HepG2 (cell line): ENCODE measurements around the gene PLCG1. TPM values are rescaled to one million over a fixed set of nuclear protein-coding genes. Genes with fewer than 3 reads are reported as not detected.

Source experiments
- ATAC-seq: fragments of 200-7000 bp; cut with Tn5 transposase; 3 replicates; pipeline ENCODE4 v1.9.1; 2020; ENCODE audit warnings: mild to moderate bottlenecking, moderate library complexity
- BruUV-seq: library from RNA; stranded (reverse); fragments of 400-500 nt; replicated peaks from 2 replicates; lab custom pipeline; 2021; lab: Mats Ljungman, UMichigan
- CTCF ChIA-PET: fragments of 300-600 bp; formaldehyde crosslinking; extraction: SDS; loops from one replicate; lab custom pipeline; 2021; ENCODE audit warnings: low total read pairs, inconsistent platforms, low intra/inter-chr PET ratio; lab: Yijun Ruan, JAX
- POLR2A ChIA-PET: fragments of 350-600 bp; sonication (Branson Sonifier 250); formaldehyde crosslinking; loops from one replicate; lab custom pipeline; 2020; ENCODE audit warnings: antibody characterized with exemption, inconsistent platforms; lab: Yijun Ruan, JAX
- DNase-seq: peaks from one replicate; pipeline ENCODE4 v3.0.0-alpha.2; 2015; ENCODE audit warnings: low spot score
- FAIRE-seq: peaks from 3 replicates; lab custom pipeline; 2011; peaks lifted over from hg19 to GRCh38; lab: Jason Lieb, UNC
- H2AFZ ChIP-seq: one replicate; pipeline ENCODE4 v1.6.1; 2011; ENCODE audit warnings: low read length, inconsistent platforms
- H3K27ac ChIP-seq: fragments of 300-600 bp; 3 replicates; pipeline ENCODE4 v1.8.0; 2011; ENCODE audit warnings: mixed run types, mild to moderate bottlenecking, mixed read lengths, low read length, inconsistent platforms; ENCODE audit not compliant: insufficient read depth; ENCODE audit errors: extremely low read length
- H3K27me3 ChIP-seq, 2 experiments: fragments of 200-600 bp in 1 of 2; 2 replicates in 1 of 2; 3 replicates in 1 of 2; pipeline versions ENCODE4 v1.6.0 to v1.8.0; 2011; ENCODE audit warnings: low read length in 2 of 2, mild to moderate bottlenecking in 2 of 2, moderate library complexity in 2 of 2, inconsistent platforms in 1 of 2; ENCODE audit not compliant: insufficient read depth in 2 of 2, control insufficient read depth in 1 of 2
- H3K36me3 ChIP-seq, 2 experiments: fragments of 200-600 bp in 1 of 2; replicated peaks in 1 of 2; 2 replicates in 1 of 2; 3 replicates in 1 of 2; pipeline versions ENCODE4 v1.5.1 to v1.8.0; 2011; ENCODE audit warnings: low read length in 2 of 2, inconsistent platforms in 1 of 2; ENCODE audit not compliant: insufficient read depth in 2 of 2, control insufficient read depth in 1 of 2
- H3K4me1 ChIP-seq: 2 replicates; pipeline ENCODE4 v1.5.1; 2012; ENCODE audit warnings: low read length, inconsistent platforms; ENCODE audit not compliant: insufficient read depth
- H3K4me2 ChIP-seq: 2 replicates; pipeline ENCODE4 v1.6.0; 2011; ENCODE audit warnings: low read depth, low read length, inconsistent platforms
- H3K4me3 ChIP-seq, 3 experiments: fragments of 200-600 bp in 1 of 3; sonication (generic), shearing (Covaris generic) in 1 of 3; replicated peaks in 1 of 3; 2 replicates each; pipeline ENCODE4 v1.5.1; 2011 to 2016; ENCODE audit warnings: low read length in 3 of 3, inconsistent platforms in 2 of 3, low read depth in 2 of 3, mild to moderate bottlenecking in 2 of 3, control low read depth in 1 of 3, mixed read lengths in 1 of 3; ENCODE audit not compliant: insufficient read depth in 1 of 3
- H3K79me2 ChIP-seq: one replicate; pipeline ENCODE4 v1.6.1; 2011; ENCODE audit warnings: low read length, inconsistent platforms; ENCODE audit not compliant: insufficient read depth
- H3K9ac ChIP-seq: 2 replicates; pipeline ENCODE4 v1.6.0; 2011; ENCODE audit warnings: mild to moderate bottlenecking, low read depth, low read length, inconsistent platforms; ENCODE audit not compliant: insufficient read depth
- H3K9me3 ChIP-seq: 2 replicates; pipeline ENCODE4 v1.5.1; 2012; ENCODE audit warnings: mild to moderate bottlenecking, low read length
- H4K20me1 ChIP-seq: 2 replicates; pipeline ENCODE4 v1.6.0; 2011; ENCODE audit warnings: inconsistent platforms, mild to moderate bottlenecking, low read length, moderate library complexity; ENCODE audit not compliant: insufficient read depth
- FUBP1 ChIP-seq: sonication (generic); formaldehyde crosslinking; IDR thresholded peaks from 2 replicates; pipeline ENCODE4 v1.5.1; 2020; ENCODE audit warnings: missing genetic modification reagents, mild to moderate bottlenecking, borderline replicate concordance
- IKZF1 ChIP-seq: fragments of 450-650 bp; IDR thresholded peaks from 2 replicates; pipeline ENCODE4 v1.7.1; 2016
- KLF12 ChIP-seq: sonication (generic); formaldehyde crosslinking; IDR thresholded peaks from 2 replicates; pipeline ENCODE4 v1.4.0; 2020; ENCODE audit warnings: missing genetic modification reagents, borderline replicate concordance
- MAZ ChIP-seq, 2 experiments: sonication (generic) in 1 of 2; formaldehyde crosslinking in 1 of 2; IDR thresholded peaks; 2 replicates each; pipeline versions ENCODE4 v1.5.0 to v1.6.1; 2012 to 2020; ENCODE audit warnings: low read depth in 2 of 2, mild to moderate bottlenecking in 2 of 2, borderline replicate concordance in 1 of 2, improper control_type of control experiment in 1 of 2, low read length in 1 of 2, missing genetic modification reagents in 1 of 2, moderate library complexity in 1 of 2
- POLR2G ChIP-seq: fragments of 200-400 bp; formaldehyde crosslinking; IDR thresholded peaks from 2 replicates; pipeline ENCODE4 v1.6.1; 2018; ENCODE audit warnings: mild to moderate bottlenecking, low read depth, low read length, moderate library complexity
- TAF15 ChIP-seq: fragments of 200-400 bp; formaldehyde crosslinking; IDR thresholded peaks from one replicate; pipeline ENCODE4 v1.6.1; 2018; ENCODE audit warnings: mild to moderate bottlenecking, low read depth, low read length; ENCODE audit not compliant: poor library complexity, severe bottlenecking
- TMF1 ChIP-seq: sonication (generic); formaldehyde crosslinking; IDR thresholded peaks from 2 replicates; pipeline ENCODE4 v1.8.1; 2022; ENCODE audit warnings: low read depth, missing genetic modification reagents
- ZNF451 ChIP-seq: sonication (generic); formaldehyde crosslinking; IDR thresholded peaks from 2 replicates; pipeline ENCODE4 v1.5.0; 2020; ENCODE audit warnings: mild to moderate bottlenecking, missing genetic modification reagents
- ZNF570 ChIP-seq: sonication (generic); formaldehyde crosslinking; IDR thresholded peaks from 2 replicates; pipeline ENCODE4 v1.4.0; 2020; ENCODE audit warnings: mild to moderate bottlenecking, missing genetic modification reagents, borderline replicate concordance
- WGBS: methylation state at CpG from one replicate; pipeline ENCODE4 v1.1.6; 2017; ENCODE audit warnings: low lambda C conversion rate; 5-methylcytosine and 5-hydroxymethylcytosine counted together
- in situ Hi-C: cut with HindIII; loops from 2 replicates; pipeline ENCODE4 v1.10.0; 2017; ENCODE audit warnings: low pct_unique_long_range_greater_than_20kb; ENCODE audit not compliant: extremely low pct_ligation_motif_present
- intact Hi-C: fragments of 100-400 bp; cut with micrococcal nuclease; formaldehyde crosslinking; loops from one replicate; pipeline ENCODE4 v1.10.0; 2022; ENCODE audit not compliant: unreplicated experiment
- polyA plus RNA-seq, 8 experiments: library from polyadenylated mRNA; depleted of rRNA in 3 of 8; stranded (reverse) in 7 of 8; unstranded in 1 of 8; fragments of >200 nt; fragmentation: Illumina TruSeq in 4 of 8; extraction: Trizol in 4 of 8; gene quantifications; 2 replicates each; pipeline versions ENCODE4 v1.2.1 to v1.2.3, GENCODE V29; 2011 to 2016; ENCODE audit warnings: low read depth in 4 of 8, missing spikeins in 1 of 8, mixed read lengths in 1 of 8; ENCODE audit not compliant: insufficient read depth in 1 of 8
- total RNA-seq, 5 experiments: library from RNA; depleted of rRNA; stranded (reverse); fragments of >200 nt; fragmentation: Illumina TruSeq; extraction: Trizol; gene quantifications; 2 replicates each; pipeline ENCODE4 v1.2.3, GENCODE V29; 2016; ENCODE audit warnings: low read depth in 1 of 5
- TF ChIP-seq, protein P1 (sequence below): sonication (generic); formaldehyde crosslinking; IDR thresholded peaks from 2 replicates; pipeline ENCODE4 v1.8.1; 2023; ENCODE audit warnings: missing genetic modification reagents, mild to moderate bottlenecking, borderline replicate concordance
- TF ChIP-seq, protein P2 (sequence below): sonication (generic); formaldehyde crosslinking; IDR thresholded peaks from 2 replicates; pipeline ENCODE4 v1.8.1; 2023; ENCODE audit warnings: missing genetic modification reagents, inconsistent platforms, borderline replicate concordance

PLCG1 gene
- total and polyA plus RNA-seq, 2 of the 13 experiments (the other 11 are each of a cell fraction or from before 2014, with no cell fraction given): 85.3 to 158 TPM

- no peak overlapping the region for H2AFZ ChIP-seq
- no peak for ATAC-seq
- no peak for FAIRE-seq
- no peak overlapping the region for H3K27ac ChIP-seq
- no TSS peak for BruUV-seq
- CTCF ChIA-PET: no interaction called here
- POLR2A ChIA-PET: no interaction called here
- TF ChIP-seq ZNF570 (CRISPR knock-in tag): no peak
- no peak for TF ChIP-seq KLF12 (CRISPR knock-in tag)
- H3K9me3 ChIP-seq: no peaks in the 10 kb centered on the region
- in situ Hi-C loops: no loop called here
- DNase-seq: no peak
- peaks cover 12% of the 10 kb centered on the region for H3K4me1 ChIP-seq
- no peak overlapping the region for H3K9ac ChIP-seq
- H3K4me2 ChIP-seq: no peak overlapping the region
- no peaks in the 10 kb centered on the region for H3K79me2 ChIP-seq
- 75% methylated on average over 2 of the region's 2 CpGs for WGBS
- no peak overlapping the region for H3K4me3 ChIP-seq
- no peaks in the 10 kb centered on the region for H4K20me1 ChIP-seq
- H3K27me3 ChIP-seq: no peaks in the 10 kb centered on the region
- peaks cover 0 to 3% of the 10 kb centered on the region in 2 experiments; a peak in 2 of 5 replicates for H3K36me3 ChIP-seq
- intact Hi-C loops: no loop called here
Measured at GRCh38 chr20:41183831-41184230, 46.5 kb downstream of the PLCG1 start.

DNA sequence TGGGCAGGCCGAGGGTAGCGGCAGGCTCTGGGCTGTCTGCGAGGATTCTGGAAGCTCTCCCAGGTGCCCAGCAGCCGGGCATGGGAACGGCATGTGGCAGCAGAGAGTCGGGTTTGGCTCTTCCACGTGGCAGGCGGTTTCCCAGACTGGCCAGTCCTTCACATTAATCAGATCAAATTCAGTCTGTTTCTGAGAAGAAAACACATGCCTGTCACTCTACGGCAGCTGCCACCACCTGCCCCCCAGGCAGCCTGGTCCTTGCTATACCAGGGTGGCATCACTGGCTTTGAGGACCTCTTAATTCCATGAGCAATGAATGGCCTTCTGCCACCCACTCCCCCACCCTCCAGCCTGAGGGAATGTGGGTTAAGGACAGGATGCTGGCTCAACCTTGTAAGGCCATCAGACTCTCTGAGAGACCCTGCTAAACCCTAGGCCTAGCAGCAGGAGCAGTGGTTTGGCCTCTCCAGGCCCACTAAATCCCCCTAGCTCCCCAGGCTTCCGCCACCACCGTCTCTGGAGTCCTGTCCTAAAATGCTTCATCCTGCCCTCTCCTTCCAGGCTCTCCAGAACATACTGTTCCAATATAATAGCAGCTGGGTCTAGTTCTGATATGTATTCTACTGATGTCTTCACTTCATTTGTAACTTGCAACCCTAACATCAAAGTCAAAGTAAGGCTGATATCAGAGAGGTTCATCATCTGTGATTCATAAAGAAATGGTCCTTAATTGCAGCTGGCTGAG is 47.8 kb downstream of the PLCG1 start:
- H3K36me3 ChIP-seq: peaks cover 0 to 3% of the 10 kb centered on the region in 2 experiments; a peak in 2 of 5 replicates
- H3K4me1 ChIP-seq: peaks cover 9% of the 10 kb centered on the region
- 92% methylated on average over 11 of the region's 11 CpGs for WGBS
- intact Hi-C loops (no loop called here), in situ Hi-C loops (no loop called here)
- H2AFZ ChIP-seq: no peak overlapping the region
- H3K27ac ChIP-seq: no peak overlapping the region
- no peak overlapping the region for H3K4me2 ChIP-seq
- H4K20me1 ChIP-seq: no peaks in the 10 kb centered on the region
- H3K9me3 ChIP-seq: no peaks in the 10 kb centered on the region
- FAIRE-seq (no peak), DNase-seq (no peak), ATAC-seq (no peak)
- no peaks in the 10 kb centered on the region for H3K27me3 ChIP-seq
- no peak overlapping the region for H3K9ac ChIP-seq
- no TSS peak for BruUV-seq
- no peaks in the 10 kb centered on the region for H3K79me2 ChIP-seq
- POLR2A ChIA-PET: no interaction called here
- CTCF ChIA-PET: no interaction called here
- H3K4me3 ChIP-seq: no peak overlapping the region
- TF ChIP-seq, protein P1, sequence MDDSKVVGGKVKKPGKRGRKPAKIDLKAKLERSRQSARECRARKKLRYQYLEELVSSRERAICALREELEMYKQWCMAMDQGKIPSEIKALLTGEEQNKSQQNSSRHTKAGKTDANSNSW (CRISPR knock-in tag): no peak
- TF ChIP-seq POLR2G (no peak), TAF15 (no peak), ZNF451 (no peak), MAZ (IDR thresholded peaks at IDR 0.05; ENCODE audit: borderline replicate concordance, low read depth, low read length) (no peak), MAZ (CRISPR knock-in tag; IDR thresholded peaks at IDR 0.05; ENCODE audit: low read depth) (no peak), TMF1 (CRISPR knock-in tag) (no peak), IKZF1 (no peak), FUBP1 (CRISPR knock-in tag) (no peak)
- TF ChIP-seq, protein P2, sequence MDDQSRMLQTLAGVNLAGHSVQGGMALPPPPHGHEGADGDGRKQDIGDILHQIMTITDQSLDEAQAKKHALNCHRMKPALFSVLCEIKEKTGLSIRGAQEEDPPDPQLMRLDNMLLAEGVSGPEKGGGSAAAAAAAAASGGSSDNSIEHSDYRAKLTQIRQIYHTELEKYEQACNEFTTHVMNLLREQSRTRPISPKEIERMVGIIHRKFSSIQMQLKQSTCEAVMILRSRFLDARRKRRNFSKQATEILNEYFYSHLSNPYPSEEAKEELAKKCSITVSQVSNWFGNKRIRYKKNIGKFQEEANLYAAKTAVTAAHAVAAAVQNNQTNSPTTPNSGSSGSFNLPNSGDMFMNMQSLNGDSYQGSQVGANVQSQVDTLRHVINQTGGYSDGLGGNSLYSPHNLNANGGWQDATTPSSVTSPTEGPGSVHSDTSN (CRISPR knock-in tag): no peak
